Omental fat pad (tissue), 4 donors: ENCODE results near the gene TRPV6. TPM values are rescaled to one million over a fixed set of nuclear protein-coding genes. Genes with fewer than 3 reads are reported as not detected.

ENCODE experiments used
- ATAC-seq: fragments of 150-250 bp; one replicate; pipeline ENCODE4 v1.9.1; 2016; ENCODE audit warnings: mild to moderate bottlenecking, moderate library complexity; ENCODE audit not compliant: low FRiP score
- DNase-seq: peaks from one replicate; pipeline ENCODE4 v3.0.0-alpha.2; 2019; ENCODE audit warnings: low spot score
- total RNA-seq, 4 donors: library from RNA; depleted of rRNA; stranded (reverse); fragments of >200 nt; gene quantifications; one replicate each; pipeline ENCODE4 v1.1.0, GENCODE V29; 2016
- TF ChIP-seq, protein P1 (sequence below), 3 donors: fragments of 450-650 bp; IDR thresholded peaks; one replicate each; pipeline ENCODE4 v1.5.1; 2016 to 2017; ENCODE audit warnings: antibody characterized with exemption in 3 of 3, mild to moderate bottlenecking in 3 of 3, moderate library complexity in 2 of 3

TRPV6 gene
- total RNA-seq, 4 donors from 2014 or later = under 0.01 to 0.65 (median 0.52) TPM

GRCh38 chr7:142916508-142916907, 31.0 kb upstream of the TRPV6 start:
- no peak for ATAC-seq
- no peak for DNase-seq
- TF ChIP-seq, protein P1, sequence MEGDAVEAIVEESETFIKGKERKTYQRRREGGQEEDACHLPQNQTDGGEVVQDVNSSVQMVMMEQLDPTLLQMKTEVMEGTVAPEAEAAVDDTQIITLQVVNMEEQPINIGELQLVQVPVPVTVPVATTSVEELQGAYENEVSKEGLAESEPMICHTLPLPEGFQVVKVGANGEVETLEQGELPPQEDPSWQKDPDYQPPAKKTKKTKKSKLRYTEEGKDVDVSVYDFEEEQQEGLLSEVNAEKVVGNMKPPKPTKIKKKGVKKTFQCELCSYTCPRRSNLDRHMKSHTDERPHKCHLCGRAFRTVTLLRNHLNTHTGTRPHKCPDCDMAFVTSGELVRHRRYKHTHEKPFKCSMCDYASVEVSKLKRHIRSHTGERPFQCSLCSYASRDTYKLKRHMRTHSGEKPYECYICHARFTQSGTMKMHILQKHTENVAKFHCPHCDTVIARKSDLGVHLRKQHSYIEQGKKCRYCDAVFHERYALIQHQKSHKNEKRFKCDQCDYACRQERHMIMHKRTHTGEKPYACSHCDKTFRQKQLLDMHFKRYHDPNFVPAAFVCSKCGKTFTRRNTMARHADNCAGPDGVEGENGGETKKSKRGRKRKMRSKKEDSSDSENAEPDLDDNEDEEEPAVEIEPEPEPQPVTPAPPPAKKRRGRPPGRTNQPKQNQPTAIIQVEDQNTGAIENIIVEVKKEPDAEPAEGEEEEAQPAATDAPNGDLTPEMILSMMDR (IDR thresholded peaks at IDR 0.05) = no peak

DNA sequence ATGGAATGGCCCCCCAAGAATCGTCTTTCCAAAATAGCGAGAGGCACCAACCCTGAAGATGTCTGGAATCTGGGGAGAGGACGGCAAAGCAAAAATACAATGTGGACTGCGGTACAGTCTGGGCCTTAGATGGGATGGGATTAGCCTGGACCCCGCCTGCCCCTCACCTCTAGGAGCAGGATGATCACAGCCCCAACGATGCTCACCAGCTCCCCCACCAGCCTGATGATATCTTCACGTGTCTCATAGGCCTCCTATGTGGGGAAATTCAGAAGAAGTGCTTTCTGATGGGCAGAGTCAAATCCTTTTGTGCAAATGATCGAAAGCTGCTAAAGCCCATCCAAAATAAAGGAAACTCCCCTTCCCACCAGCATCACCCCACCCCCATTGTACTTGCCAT, 29.8 kb upstream of the TRPV6 start:
- TF ChIP-seq, protein P1 (IDR thresholded peaks at IDR 0.05) = no peak
- DNase-seq (no peak), ATAC-seq (no peak)

DNA sequence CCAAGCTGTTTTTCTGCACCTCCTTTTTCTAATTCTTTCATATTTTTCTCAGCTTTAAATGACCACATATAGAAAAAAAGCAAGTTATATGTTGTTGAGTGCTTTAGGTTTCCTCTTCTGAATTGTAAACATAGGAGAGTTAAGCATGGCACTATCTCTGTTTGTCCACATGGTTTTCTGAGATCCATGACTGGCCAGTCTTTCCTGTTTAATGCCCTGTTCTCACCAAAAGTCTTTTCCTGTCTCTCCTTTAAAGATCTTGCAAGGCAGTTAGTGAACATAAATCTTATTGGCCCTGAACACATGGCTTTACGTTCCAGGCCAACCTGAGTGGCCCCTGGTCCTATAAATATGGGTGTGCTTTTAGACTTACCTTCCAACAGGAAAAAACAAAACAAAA, 28.6 kb upstream of the TRPV6 start:
- TF ChIP-seq, protein P1 (IDR thresholded peaks at IDR 0.05) = no peak

GRCh38 chr7:142913566-142913965, 28.0 kb upstream of the TRPV6 start:
- TF ChIP-seq, protein P1 (IDR thresholded peaks at IDR 0.05) = no peak
- DNase-seq = no peak
- ATAC-seq = no peak

More for the DNA sequence above, 28.6 kb upstream of the TRPV6 start:
- no peak for ATAC-seq
- DNase-seq = no peak

DNA sequence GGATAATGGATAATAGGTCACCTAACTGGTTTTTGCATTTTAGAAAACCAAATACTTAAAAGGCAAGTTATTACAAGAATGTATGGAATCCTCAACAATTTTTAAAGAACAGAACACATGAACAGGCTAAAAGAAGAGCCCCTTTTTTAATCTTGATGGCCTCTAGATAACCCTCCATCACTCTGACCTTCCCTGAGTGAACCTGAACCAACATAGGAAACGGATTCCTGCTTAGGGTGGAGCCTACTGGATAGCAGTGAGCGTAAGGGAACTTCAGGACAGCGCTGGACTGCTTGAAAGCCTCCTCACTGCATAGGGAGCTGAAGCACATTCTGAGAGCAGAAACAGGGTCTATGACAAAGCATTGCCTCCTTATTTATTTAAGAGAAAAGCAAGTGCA, 27.5 kb upstream of the TRPV6 start:
- no peak for DNase-seq

DNA sequence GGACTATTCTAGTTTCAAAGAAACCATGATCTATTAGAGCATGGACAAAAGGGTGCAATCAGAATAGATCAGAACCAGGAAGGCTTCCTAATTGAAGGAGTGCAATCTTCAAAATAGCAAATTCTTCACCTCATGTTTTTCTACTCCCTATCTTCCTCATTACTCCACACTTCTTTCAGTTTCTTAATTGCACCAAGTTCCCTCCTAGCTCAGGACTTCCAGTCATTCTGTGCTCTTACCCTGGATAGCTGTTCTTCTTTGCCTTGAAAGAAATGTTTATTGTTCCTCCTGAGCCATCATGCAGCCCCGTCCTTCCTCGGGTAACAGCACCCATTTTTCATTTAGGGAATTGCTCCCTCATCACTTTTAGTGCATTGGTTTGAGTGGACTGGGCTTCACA, 24.9 kb upstream of the TRPV6 start:
- TF ChIP-seq, protein P1 (IDR thresholded peaks at IDR 0.05) = no peak
- ATAC-seq (no peak), DNase-seq (no peak)

More for the DNA sequence above, 27.5 kb upstream of the TRPV6 start:
- ATAC-seq = no peak
- TF ChIP-seq, protein P1 (IDR thresholded peaks at IDR 0.05) = no peak

GRCh38 chr7:142910031-142910433, 24.5 kb upstream of the TRPV6 start:
- DNase-seq (no peak), ATAC-seq (peak; percentile 55)
- TF ChIP-seq, protein P1 (IDR thresholded peaks at IDR 0.05) = no peak
